ENCODE results near the gene USPL1.

DNA sequence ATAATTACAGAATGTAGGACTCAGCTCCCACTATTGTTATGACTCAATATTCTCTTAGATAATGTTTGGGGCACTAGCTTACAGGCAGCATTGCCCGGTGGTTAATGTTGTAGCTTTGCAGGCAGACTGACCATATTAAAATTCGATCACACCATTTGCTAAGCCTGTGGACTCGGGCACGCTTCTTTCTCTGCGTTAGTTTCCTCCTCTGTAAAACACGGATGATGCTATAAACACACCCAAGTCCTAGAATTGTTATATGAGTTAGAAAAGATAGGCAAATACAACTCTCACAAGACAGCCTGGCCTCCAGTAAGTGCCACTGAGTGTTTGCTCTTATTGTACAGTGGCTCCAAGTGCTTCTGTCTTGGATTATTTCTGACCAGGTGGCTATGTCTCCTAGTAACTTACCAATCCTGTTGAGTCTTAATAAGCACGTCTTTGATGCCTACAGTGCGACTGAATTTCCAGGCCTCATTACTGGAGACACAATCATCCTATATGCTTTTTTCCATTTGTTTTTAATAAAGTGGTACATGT, 67.7 kb downstream of the USPL1 start:
- TF ChIP-seq, protein P1, sequence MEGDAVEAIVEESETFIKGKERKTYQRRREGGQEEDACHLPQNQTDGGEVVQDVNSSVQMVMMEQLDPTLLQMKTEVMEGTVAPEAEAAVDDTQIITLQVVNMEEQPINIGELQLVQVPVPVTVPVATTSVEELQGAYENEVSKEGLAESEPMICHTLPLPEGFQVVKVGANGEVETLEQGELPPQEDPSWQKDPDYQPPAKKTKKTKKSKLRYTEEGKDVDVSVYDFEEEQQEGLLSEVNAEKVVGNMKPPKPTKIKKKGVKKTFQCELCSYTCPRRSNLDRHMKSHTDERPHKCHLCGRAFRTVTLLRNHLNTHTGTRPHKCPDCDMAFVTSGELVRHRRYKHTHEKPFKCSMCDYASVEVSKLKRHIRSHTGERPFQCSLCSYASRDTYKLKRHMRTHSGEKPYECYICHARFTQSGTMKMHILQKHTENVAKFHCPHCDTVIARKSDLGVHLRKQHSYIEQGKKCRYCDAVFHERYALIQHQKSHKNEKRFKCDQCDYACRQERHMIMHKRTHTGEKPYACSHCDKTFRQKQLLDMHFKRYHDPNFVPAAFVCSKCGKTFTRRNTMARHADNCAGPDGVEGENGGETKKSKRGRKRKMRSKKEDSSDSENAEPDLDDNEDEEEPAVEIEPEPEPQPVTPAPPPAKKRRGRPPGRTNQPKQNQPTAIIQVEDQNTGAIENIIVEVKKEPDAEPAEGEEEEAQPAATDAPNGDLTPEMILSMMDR (IDR thresholded peaks at IDR 0.05; ENCODE audit: insufficient read depth, low read length): no peak
- TF ChIP-seq, protein P2, sequence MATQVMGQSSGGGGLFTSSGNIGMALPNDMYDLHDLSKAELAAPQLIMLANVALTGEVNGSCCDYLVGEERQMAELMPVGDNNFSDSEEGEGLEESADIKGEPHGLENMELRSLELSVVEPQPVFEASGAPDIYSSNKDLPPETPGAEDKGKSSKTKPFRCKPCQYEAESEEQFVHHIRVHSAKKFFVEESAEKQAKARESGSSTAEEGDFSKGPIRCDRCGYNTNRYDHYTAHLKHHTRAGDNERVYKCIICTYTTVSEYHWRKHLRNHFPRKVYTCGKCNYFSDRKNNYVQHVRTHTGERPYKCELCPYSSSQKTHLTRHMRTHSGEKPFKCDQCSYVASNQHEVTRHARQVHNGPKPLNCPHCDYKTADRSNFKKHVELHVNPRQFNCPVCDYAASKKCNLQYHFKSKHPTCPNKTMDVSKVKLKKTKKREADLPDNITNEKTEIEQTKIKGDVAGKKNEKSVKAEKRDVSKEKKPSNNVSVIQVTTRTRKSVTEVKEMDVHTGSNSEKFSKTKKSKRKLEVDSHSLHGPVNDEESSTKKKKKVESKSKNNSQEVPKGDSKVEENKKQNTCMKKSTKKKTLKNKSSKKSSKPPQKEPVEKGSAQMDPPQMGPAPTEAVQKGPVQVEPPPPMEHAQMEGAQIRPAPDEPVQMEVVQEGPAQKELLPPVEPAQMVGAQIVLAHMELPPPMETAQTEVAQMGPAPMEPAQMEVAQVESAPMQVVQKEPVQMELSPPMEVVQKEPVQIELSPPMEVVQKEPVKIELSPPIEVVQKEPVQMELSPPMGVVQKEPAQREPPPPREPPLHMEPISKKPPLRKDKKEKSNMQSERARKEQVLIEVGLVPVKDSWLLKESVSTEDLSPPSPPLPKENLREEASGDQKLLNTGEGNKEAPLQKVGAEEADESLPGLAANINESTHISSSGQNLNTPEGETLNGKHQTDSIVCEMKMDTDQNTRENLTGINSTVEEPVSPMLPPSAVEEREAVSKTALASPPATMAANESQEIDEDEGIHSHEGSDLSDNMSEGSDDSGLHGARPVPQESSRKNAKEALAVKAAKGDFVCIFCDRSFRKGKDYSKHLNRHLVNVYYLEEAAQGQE (IDR thresholded peaks at IDR 0.05; ENCODE audit: insufficient replicate concordance, low read depth): no peak
- TF ChIP-seq POLR2AphosphoS5 (IDR thresholded peaks at IDR 0.05; ENCODE audit: low read depth): no peak
- no peak for TF ChIP-seq GABPA (IDR thresholded peaks at IDR 0.05; ENCODE audit: low read depth)

All from HL-60 (cell line).